ENCODE measurements around the gene CLNK. TPM values are rescaled to one million over a fixed set of nuclear protein-coding genes. Genes with fewer than 3 reads are reported as not detected.
A peak's percentile ranks its signal among the peaks of the same experiment; 100 is the strongest.

CLNK gene
- total RNA-seq, 1 donor from 2014 or later: not detected

GRCh38 chr4:10454121-10454520 is 230.4 kb downstream of the CLNK start:
- no peak for TF ChIP-seq CTCF (IDR thresholded peaks at IDR 0.05; ENCODE audit: borderline replicate concordance)
- DNase-seq: no peak
- Histone ChIP-seq H3K4me3 (no peak overlapping the region), H3K27me3 (ENCODE audit: low read depth) (peaks cover 4% of the 10 kb centered on the region), H3K36me3 (peaks cover 49% of the 10 kb centered on the region), H3K27ac (replicated peaks) (no peak overlapping the region), H3K4me1 (peaks cover 21% of the 10 kb centered on the region), H3K9me3 (replicated peaks) (peaks cover 26% of the 10 kb centered on the region)
- intact Hi-C loops (cut with micrococcal nuclease): no loop called here

GRCh38 chr4:10448991-10449390 is 235.6 kb downstream of the CLNK start:
- Histone ChIP-seq H3K27me3 (ENCODE audit: low read depth) (no peaks in the 10 kb centered on the region), H3K9me3 (replicated peaks) (peaks cover 73% of the 10 kb centered on the region), H3K4me3 (no peak overlapping the region), H3K4me1 (no peaks in the 10 kb centered on the region), H3K36me3 (peaks cover 86% of the 10 kb centered on the region), H3K27ac (replicated peaks) (no peak overlapping the region)
- DNase-seq: no peak
- intact Hi-C loops (cut with micrococcal nuclease): no loop called here
- no peak for TF ChIP-seq CTCF (IDR thresholded peaks at IDR 0.05; ENCODE audit: borderline replicate concordance)

DNA sequence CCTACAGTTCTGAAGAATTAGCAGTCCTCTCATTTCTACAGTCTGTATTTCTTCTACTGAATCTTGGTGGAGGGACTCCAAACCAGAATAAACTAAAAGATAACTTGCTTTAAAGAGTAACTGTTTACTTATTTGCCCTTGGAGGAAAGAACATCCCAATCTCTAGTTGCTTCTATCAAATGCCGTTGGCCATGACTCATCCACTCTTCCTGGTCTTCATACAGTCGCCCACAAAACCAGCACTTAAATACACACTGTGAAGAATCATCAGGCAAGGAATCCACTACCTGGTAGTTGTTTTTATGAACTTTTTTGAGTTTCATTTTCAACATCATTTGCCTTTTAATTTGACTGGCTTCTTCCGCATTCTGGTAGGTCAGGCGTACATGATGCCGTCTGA is 241.6 kb downstream of the CLNK start:
- peaks cover 66% of the 10 kb centered on the region for H3K9me3 ChIP-seq (replicated peaks)
- intact Hi-C loops (cut with micrococcal nuclease): no loop called here
- H3K4me1 ChIP-seq: no peaks in the 10 kb centered on the region
- TF ChIP-seq CTCF (IDR thresholded peaks at IDR 0.05; ENCODE audit: borderline replicate concordance): no peak
- no peak for DNase-seq
- peaks cover 41% of the 10 kb centered on the region for H3K36me3 ChIP-seq
- H3K27me3 ChIP-seq (ENCODE audit: low read depth): no peaks in the 10 kb centered on the region
- H3K27ac ChIP-seq (replicated peaks): no peak overlapping the region
- H3K4me3 ChIP-seq: no peak overlapping the region

- Histone ChIP-seq H3K27me3 (ENCODE audit: low read depth) (no peaks in the 10 kb centered on the region), H3K27ac (replicated peaks) (no peak overlapping the region), H3K4me3 (no peak overlapping the region), H3K4me1 (peaks cover 4% of the 10 kb centered on the region), H3K36me3 (peaks cover 32% of the 10 kb centered on the region), H3K9me3 (replicated peaks) (peaks cover 53% of the 10 kb centered on the region)
- intact Hi-C loops (cut with micrococcal nuclease): no loop called here
- DNase-seq: no peak
- TF ChIP-seq CTCF (IDR thresholded peaks at IDR 0.05; ENCODE audit: borderline replicate concordance): no peak
These were observed 243.1 kb downstream of the CLNK start for GRCh38 chr4:10441512-10441911.

GRCh38 chr4:10438924-10439323 is 245.6 kb downstream of the CLNK start:
- H3K27me3 ChIP-seq (ENCODE audit: low read depth): no peaks in the 10 kb centered on the region
- intact Hi-C loops (cut with micrococcal nuclease): no loop called here
- H3K4me3 ChIP-seq: no peak overlapping the region
- H3K9me3 ChIP-seq (replicated peaks): peaks cover 30% of the 10 kb centered on the region
- H3K36me3 ChIP-seq: peaks cover 7% of the 10 kb centered on the region
- no peak overlapping the region for H3K27ac ChIP-seq (replicated peaks)
- no peak for DNase-seq
- TF ChIP-seq CTCF (IDR thresholded peaks at IDR 0.05; ENCODE audit: borderline replicate concordance): no peak
- peaks cover 4% of the 10 kb centered on the region for H3K4me1 ChIP-seq

DNA sequence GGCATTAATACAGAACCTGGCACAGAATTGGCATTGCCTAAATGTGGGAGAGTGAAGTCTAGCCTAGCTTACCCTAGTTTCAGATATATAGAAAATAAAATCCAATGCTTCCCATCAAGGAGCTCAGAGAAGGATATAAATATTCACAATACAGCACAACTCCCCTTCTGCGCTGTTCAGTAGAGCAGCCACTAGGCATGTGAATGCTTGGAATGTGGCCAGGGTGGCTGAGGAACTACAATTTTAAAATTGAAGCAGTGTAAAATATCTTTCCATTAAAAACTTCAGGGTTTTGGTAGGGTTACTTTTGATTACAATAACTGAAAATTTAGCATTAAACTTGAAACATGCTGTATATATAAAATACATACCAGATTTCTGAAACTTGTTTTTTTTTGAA is 246.8 kb downstream of the CLNK start:
- Histone ChIP-seq H3K27ac (replicated peaks) (no peak overlapping the region), H3K9me3 (replicated peaks) (peaks cover 18% of the 10 kb centered on the region), H3K36me3 (no peaks in the 10 kb centered on the region), H3K4me3 (no peak overlapping the region), H3K27me3 (ENCODE audit: low read depth) (no peaks in the 10 kb centered on the region), H3K4me1 (peaks cover 4% of the 10 kb centered on the region)
- no peak for DNase-seq
- TF ChIP-seq CTCF (IDR thresholded peaks at IDR 0.05; ENCODE audit: borderline replicate concordance): peak; percentile 16
- intact Hi-C loops (cut with micrococcal nuclease): no loop called here

Measured in left ventricle myocardium inferior (tissue), 1 donor.